HEK293T (cell line): ENCODE results near the gene SKA2.

Source experiments
- BHLHE40 ChIP-seq: fragments of 450-650 bp; IDR thresholded peaks from 2 replicates; pipeline ENCODE4 v1.6.1; 2016; ENCODE audit warnings: mild to moderate bottlenecking, moderate library complexity, borderline replicate concordance
- ELF4 ChIP-seq: fragments of 450-650 bp; IDR thresholded peaks from 2 replicates; pipeline ENCODE4 v1.6.1; 2017; ENCODE audit warnings: antibody characterized with exemption
- PKNOX1 ChIP-seq: fragments of 450-650 bp; IDR thresholded peaks from 2 replicates; pipeline ENCODE4 v1.6.1; 2016
- SUZ12 ChIP-seq: fragments of 450-650 bp; IDR thresholded peaks from 2 replicates; pipeline ENCODE4 v1.6.1; 2016; ENCODE audit warnings: mild to moderate bottlenecking

- no peak for TF ChIP-seq BHLHE40
- TF ChIP-seq ELF4 = no peak
- TF ChIP-seq PKNOX1 = no peak
- TF ChIP-seq SUZ12 = no peak
Observed at GRCh38 chr17:59160157-59161025, 5.4 kb upstream of the SKA2 start.
